Tibial nerve (tissue), 4 donors: ENCODE measurements around the gene FBXW5. TPM values are rescaled to one million over a fixed set of nuclear protein-coding genes. Genes with fewer than 3 reads are reported as not detected.
A peak's percentile ranks its signal among the peaks of the same experiment; 100 is the strongest.

Experiments used
- DNase-seq, 2 donors: peaks; one replicate each; pipeline ENCODE4 v3.0.0-alpha.2; 2019; ENCODE audit warnings: low spot score in 2 of 2
- H3K27ac ChIP-seq, 4 donors: fragments of 200-600 bp; sonication (generic) in 3 of 4; one replicate each; pipeline ENCODE4 v1.5.1; 2017 to 2019; ENCODE audit warnings: mild to moderate bottlenecking in 1 of 4
- H3K27me3 ChIP-seq, 2 donors: fragments of 200-600 bp; sonication (generic) in 1 of 2; one replicate each; pipeline versions ENCODE4 v1.5.1 to v1.6.0; 2017 to 2019
- H3K36me3 ChIP-seq, 3 donors: fragments of 200-600 bp; sonication (generic); one replicate each; pipeline ENCODE4 v1.5.1; 2018 to 2019
- H3K4me1 ChIP-seq, 4 donors: fragments of 200-600 bp; sonication (generic) in 3 of 4; one replicate each; pipeline ENCODE4 v1.5.1; 2017 to 2019
- H3K4me3 ChIP-seq, 4 donors: fragments of 200-600 bp; sonication (generic) in 3 of 4; one replicate each; pipeline ENCODE4 v1.5.1; 2017 to 2019; ENCODE audit warnings: mild to moderate bottlenecking in 1 of 4, moderate library complexity in 1 of 4
- H3K9me3 ChIP-seq, 4 donors: fragments of 200-600 bp; sonication (generic) in 3 of 4; one replicate each; pipeline ENCODE4 v1.5.1; 2017 to 2019
- CTCF ChIP-seq, 5 experiments: fragments of 200-600 bp in 3 of 5; fragments of 450-650 bp in 2 of 5; sonication (generic) in 3 of 5; IDR thresholded peaks; one replicate each; pipeline ENCODE4 v1.5.1; 2016 to 2019; ENCODE audit warnings: antibody characterized with exemption in 5 of 5, mild to moderate bottlenecking in 3 of 5, moderate library complexity in 2 of 5
- EP300 ChIP-seq, 2 donors: sonication (generic); formaldehyde crosslinking; IDR thresholded peaks; one replicate each; pipeline ENCODE4 v1.6.1; 2017; ENCODE audit warnings: antibody characterized with exemption in 2 of 2, mild to moderate bottlenecking in 1 of 2
- POLR2A ChIP-seq, 2 donors: fragments of 450-650 bp; IDR thresholded peaks; one replicate each; pipeline ENCODE4 v1.6.1; 2017; ENCODE audit warnings: antibody characterized with exemption in 2 of 2, mild to moderate bottlenecking in 2 of 2, moderate library complexity in 2 of 2
- WGBS, 2 donors: methylation state at CpG; one replicate each; pipeline ENCODE4 v1.1.5; 2018; 5-methylcytosine and 5-hydroxymethylcytosine counted together
- total RNA-seq, 4 donors: library from RNA; depleted of rRNA; stranded (reverse); fragments of >200 nt; gene quantifications; one replicate each; pipeline ENCODE4 v1.1.0, GENCODE V29; 2016

FBXW5 gene
- total RNA-seq, 4 donors from 2014 or later: 138 to 227 (median 193) TPM

DNA sequence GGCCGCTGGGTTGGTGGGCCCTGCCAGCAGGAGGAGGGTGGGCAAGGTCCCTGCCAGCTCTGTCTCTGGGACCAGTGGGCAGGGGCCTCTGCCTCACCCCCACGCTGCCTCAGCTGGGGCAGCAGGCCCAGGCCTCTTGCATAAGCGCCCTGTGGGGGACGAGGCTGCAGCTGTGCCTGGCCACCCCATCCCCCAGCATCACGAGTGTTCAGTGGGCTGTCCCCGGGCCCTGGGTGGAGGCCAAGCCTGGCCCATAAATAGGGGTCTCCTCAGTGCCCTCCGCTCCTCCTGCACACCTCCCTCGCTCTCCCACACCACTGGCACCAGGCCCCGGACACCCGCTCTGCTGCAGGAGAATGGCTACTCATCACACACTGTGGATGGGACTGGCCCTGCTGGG is 32.7 kb upstream of the FBXW5 start, which contains the start of gene PTGDS:
PTGDS (plus strand) TSS at position 282 of the 400 bp plus-strand sequence; CDS start at position 357, 75 bp downstream.
- no peaks in the 10 kb centered on the region for H3K9me3 ChIP-seq
- peak within 1 kb of the TSS; percentile 39 to 68 (median 46) for H3K4me3 ChIP-seq
- peaks cover 0 to 5% (median 0%) of the 10 kb centered on the region in 3 donors for H3K36me3 ChIP-seq
- no peaks in the 10 kb centered on the region for H3K27me3 ChIP-seq
- peak within 1 kb of the TSS; percentile 32 to 90 (median 68) for H3K27ac ChIP-seq
- 44 to 45% methylated on average over 4 to 7 of the region's 10 CpGs for WGBS, 2 donors
- TF ChIP-seq CTCF (IDR thresholded peaks at IDR 0.05) (no peak), EP300 (IDR thresholded peaks at IDR 0.05) (peak; percentile 44 to 77), POLR2A (IDR thresholded peaks at IDR 0.05) (peak in 1 of 2 donors; percentile 63)
- H3K4me1 ChIP-seq: peaks cover 0 to 84% (median 7%) of the 10 kb centered on the region in 4 donors
- DNase-seq: peak; percentile 65 to 66

- peaks cover 0 to 74% (median 7%) of the 10 kb centered on the region in 4 donors for H3K4me1 ChIP-seq
- peak overlapping the region; percentile 7 to 90 (median 44) for H3K27ac ChIP-seq
- no peak for TF ChIP-seq POLR2A (IDR thresholded peaks at IDR 0.05)
- TF ChIP-seq CTCF (IDR thresholded peaks at IDR 0.05): no peak
- no peak for TF ChIP-seq EP300 (IDR thresholded peaks at IDR 0.05)
- WGBS, 2 donors: 40 to 43% methylated on average over 6 to 7 of the region's 14 CpGs
- H3K27me3 ChIP-seq: no peaks in the 10 kb centered on the region
- H3K36me3 ChIP-seq: peaks cover 0 to 5% (median 0%) of the 10 kb centered on the region in 3 donors
- no peak for DNase-seq
- H3K9me3 ChIP-seq: no peaks in the 10 kb centered on the region
- no peak overlapping the region for H3K4me3 ChIP-seq
These were observed 31.1 kb upstream of the FBXW5 start for GRCh38 chr9:136975644-136976043.

- no peaks in the 10 kb centered on the region for H3K27me3 ChIP-seq
- no peak for TF ChIP-seq POLR2A (IDR thresholded peaks at IDR 0.05)
- TF ChIP-seq CTCF (IDR thresholded peaks at IDR 0.05): no peak
- no peak for TF ChIP-seq EP300 (IDR thresholded peaks at IDR 0.05)
- WGBS, 2 donors: 65 to 66% methylated on average over 10 to 12 of the region's 15 CpGs
- DNase-seq: no peak
- H3K36me3 ChIP-seq: no peaks in the 10 kb centered on the region
- H3K9me3 ChIP-seq: no peaks in the 10 kb centered on the region
- no peak overlapping the region for H3K4me3 ChIP-seq
- peak overlapping the region in 3 of 4 donors; percentile 30 to 90 (median 59) for H3K27ac ChIP-seq
- H3K4me1 ChIP-seq: peaks cover 0 to 70% (median 7%) of the 10 kb centered on the region in 4 donors
These were observed 30.4 kb upstream of the FBXW5 start for GRCh38 chr9:136974817-136975535.

DNA sequence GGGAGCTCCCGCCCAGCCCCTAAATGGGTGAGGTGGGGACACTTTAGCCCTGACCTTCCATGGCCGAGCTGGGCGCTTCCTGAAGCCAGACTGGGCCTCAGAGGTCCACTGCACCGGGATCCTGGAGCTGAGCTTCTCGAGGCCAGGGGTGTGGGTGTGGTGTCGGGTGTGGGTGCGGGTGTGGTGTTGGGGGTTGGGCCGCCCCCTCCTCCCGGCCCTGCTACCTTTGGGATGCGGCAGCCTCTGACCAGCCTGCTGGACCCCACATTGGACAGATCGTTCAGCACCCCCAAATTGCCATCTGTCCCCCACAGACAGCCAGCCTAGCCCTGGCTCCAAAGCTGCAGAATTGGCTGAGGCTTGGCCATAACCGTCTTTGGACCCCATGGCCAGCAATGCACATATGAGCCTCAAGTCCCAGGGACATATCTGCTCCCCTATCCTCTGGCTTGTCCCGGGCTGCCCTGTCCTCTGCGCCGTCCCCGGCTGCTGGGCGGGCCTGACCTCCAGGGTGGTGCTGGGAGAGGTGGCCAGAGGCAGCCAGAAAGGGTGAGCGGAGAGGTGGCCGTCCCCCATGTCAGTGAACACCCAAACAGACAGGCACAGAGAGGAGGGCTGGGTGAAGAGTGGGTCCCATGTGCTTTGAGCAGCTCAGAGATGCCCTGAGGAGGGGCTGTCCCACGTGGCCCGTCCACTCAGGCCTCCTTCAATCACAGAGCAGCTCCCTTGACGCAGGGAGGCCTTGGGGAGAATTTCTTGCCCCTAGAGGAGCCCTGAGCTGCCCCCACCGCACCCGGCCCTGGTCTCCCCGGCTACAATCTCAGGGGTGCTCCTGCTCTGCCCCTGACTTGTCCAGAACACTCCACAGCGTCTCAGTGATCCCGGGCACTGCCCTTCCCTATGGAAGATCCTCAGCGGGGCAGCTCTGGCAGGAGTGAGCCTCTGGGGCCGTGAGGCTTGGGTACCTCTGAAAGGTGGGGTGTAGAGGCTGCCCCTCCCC is 29.4 kb upstream of the FBXW5 start:
- no peaks in the 10 kb centered on the region for H3K9me3 ChIP-seq
- WGBS, 2 donors: 83 to 90% methylated on average over 21 to 25 of the region's 29 CpGs
- H3K27me3 ChIP-seq: no peaks in the 10 kb centered on the region
- no peak overlapping the region for H3K4me3 ChIP-seq
- H3K27ac ChIP-seq: peak overlapping the region in 1 of 4 donors; percentile 90
- no peak for DNase-seq
- TF ChIP-seq CTCF (IDR thresholded peaks at IDR 0.05) (no peak), EP300 (IDR thresholded peaks at IDR 0.05) (no peak), POLR2A (IDR thresholded peaks at IDR 0.05) (no peak)
- H3K4me1 ChIP-seq: peaks cover 0 to 73% (median 7%) of the 10 kb centered on the region in 4 donors
- no peaks in the 10 kb centered on the region for H3K36me3 ChIP-seq
